ENCODE measurements around the gene BCL2L11.

BCL2L11 gene

DNA sequence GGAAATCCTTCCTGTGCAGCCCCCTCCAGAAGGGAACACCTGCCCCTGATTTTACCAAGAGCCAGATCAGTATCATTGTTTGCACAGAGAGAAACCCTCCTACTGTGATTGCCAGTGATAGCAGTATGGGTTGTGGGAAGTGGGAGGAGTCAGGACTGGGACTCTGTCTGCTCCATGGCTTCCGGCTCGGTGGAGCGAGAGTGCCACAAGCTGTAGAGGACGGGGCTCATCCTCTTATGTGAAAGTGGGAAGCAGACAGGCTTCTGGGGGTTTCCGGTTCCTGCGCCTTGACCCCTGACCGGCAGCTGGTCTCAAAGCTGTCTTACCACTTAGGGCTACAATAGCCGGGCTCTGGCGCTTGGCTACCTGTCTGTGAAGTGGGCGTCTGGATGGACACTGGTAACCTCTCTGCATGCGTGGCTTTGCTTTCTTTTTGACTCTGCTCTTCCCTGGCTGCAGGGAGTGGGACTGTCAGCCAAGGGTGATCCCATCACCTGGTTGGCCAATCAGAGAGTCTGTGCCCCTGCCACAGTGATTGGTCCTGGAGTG lies 79.7 kb downstream of the BCL2L11 start:
- Histone ChIP-seq H3K27ac (ENCODE audit: low read depth, low read length) (no peak overlapping the region), H3K9ac (ENCODE audit: low read length in 5 of 5) (no peak overlapping the region), H3K36me3 (ENCODE audit: control insufficient read depth in 5 of 5, insufficient read depth in 5 of 5, low read length in 5 of 5) (no peaks in the 10 kb centered on the region), H3K9me3 (ENCODE audit: control insufficient read depth in 5 of 5, low read length in 5 of 5) (no peaks in the 10 kb centered on the region), H3K4me3 (ENCODE audit: low read depth in 1 of 5, low read length in 5 of 5) (no peak overlapping the region), H3K27me3 (ENCODE audit: control insufficient read depth in 5 of 5, insufficient read depth in 4 of 5, low read length in 5 of 5) (no peaks in the 10 kb centered on the region), H3K4me1 (ENCODE audit: control insufficient read depth in 5 of 5, insufficient read depth in 5 of 5, low read length in 5 of 5) (no peaks in the 10 kb centered on the region)

DNA sequence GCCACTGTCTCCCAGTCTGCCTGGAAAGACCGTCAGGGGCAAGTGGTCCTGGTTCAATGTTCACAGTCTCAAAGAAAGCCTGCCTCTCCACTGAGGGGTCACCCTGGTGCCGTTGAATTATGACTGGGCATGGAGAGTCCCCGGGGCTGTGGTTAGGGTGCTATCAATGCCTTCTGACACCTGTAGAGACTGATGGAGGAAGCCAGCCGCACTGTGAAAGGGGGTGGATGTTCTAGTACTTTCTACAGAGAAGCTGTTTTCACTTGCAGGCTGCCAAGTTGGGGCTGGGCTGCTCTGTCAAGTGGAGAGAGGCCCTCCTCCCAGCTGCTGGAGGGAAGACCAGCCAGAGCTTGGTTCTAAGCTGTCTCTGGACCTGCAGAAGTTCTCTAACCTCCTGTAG lies 80.5 kb downstream of the BCL2L11 start:
- Histone ChIP-seq H3K36me3 (ENCODE audit: control insufficient read depth in 5 of 5, insufficient read depth in 5 of 5, low read length in 5 of 5) (no peaks in the 10 kb centered on the region), H3K27ac (ENCODE audit: low read depth, low read length) (no peak overlapping the region), H3K9me3 (ENCODE audit: control insufficient read depth in 5 of 5, low read length in 5 of 5) (no peaks in the 10 kb centered on the region), H3K4me3 (ENCODE audit: low read depth in 1 of 5, low read length in 5 of 5) (no peak overlapping the region), H3K27me3 (ENCODE audit: control insufficient read depth in 5 of 5, insufficient read depth in 4 of 5, low read length in 5 of 5) (no peaks in the 10 kb centered on the region), H3K9ac (ENCODE audit: low read length in 5 of 5) (no peak overlapping the region), H3K4me1 (ENCODE audit: control insufficient read depth in 5 of 5, insufficient read depth in 5 of 5, low read length in 5 of 5) (no peaks in the 10 kb centered on the region)

DNA sequence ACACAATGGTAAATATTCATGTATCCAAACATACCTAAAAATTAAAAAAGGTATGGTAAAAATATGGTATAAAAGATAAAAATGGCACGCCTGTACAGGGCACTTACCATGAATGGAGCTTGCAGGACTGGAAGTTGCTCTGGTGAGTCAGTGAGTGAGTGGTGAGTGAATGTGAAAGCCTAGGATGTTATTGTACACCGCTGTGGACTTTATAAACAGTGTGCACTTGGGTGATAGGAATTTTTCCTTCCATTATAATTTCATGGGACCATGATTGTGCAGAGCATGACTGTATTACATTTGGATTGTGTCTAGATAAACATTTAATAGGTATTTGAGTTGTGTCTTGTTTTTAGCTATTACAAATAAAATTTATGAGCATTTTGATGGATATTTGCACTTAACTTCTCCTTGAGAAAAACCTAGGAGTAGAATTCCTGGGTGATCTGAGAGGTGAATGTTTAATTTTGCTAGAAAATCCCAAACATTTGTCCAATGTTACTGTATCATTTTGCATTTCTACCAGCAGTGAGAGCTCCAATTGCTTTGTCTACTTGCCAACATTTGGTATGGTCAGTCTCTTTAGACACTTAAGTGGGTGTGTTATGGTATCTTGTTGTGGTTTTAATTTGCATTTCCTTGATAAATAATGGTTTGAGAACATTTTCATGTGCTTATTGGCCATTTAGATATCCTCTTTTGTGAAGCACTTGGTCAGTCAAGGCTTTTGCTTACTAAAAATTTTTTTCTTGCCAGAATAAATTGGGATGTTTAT lies 81.7 kb downstream of the BCL2L11 start:
- Histone ChIP-seq H3K4me3 (ENCODE audit: low read depth in 1 of 5, low read length in 5 of 5) (no peak overlapping the region), H3K9me3 (ENCODE audit: control insufficient read depth in 5 of 5, low read length in 5 of 5) (no peaks in the 10 kb centered on the region), H3K4me1 (ENCODE audit: control insufficient read depth in 5 of 5, insufficient read depth in 5 of 5, low read length in 5 of 5) (no peaks in the 10 kb centered on the region), H3K9ac (ENCODE audit: low read length in 5 of 5) (no peak overlapping the region), H3K27me3 (ENCODE audit: control insufficient read depth in 5 of 5, insufficient read depth in 4 of 5, low read length in 5 of 5) (no peaks in the 10 kb centered on the region), H3K27ac (ENCODE audit: low read depth, low read length) (no peak overlapping the region), H3K36me3 (ENCODE audit: control insufficient read depth in 5 of 5, insufficient read depth in 5 of 5, low read length in 5 of 5) (no peaks in the 10 kb centered on the region)

DNA sequence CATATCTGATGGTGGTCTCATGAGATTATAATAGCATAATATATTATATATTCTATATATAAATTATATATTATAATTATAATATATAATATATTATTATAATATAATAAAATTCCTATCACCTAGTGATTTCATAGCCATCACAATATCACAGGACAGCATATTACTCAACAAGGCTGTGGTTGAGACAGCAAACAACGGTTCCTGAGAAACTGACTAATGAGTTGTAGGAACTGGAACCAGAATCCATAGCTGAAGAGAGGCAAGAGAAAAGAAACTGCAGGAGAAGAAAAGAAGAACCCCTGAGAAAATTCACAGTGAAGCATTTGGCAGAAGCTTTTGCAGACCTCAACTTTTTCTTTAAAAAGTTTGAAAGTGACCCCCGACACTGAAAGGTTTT lies 84.0 kb downstream of the BCL2L11 start:
- Histone ChIP-seq H3K27me3 (ENCODE audit: control insufficient read depth in 5 of 5, insufficient read depth in 4 of 5, low read length in 5 of 5) (no peaks in the 10 kb centered on the region), H3K4me3 (ENCODE audit: low read depth in 1 of 5, low read length in 5 of 5) (no peak overlapping the region), H3K4me1 (ENCODE audit: control insufficient read depth in 5 of 5, insufficient read depth in 5 of 5, low read length in 5 of 5) (no peaks in the 10 kb centered on the region), H3K27ac (ENCODE audit: low read depth, low read length) (no peak overlapping the region), H3K9me3 (ENCODE audit: control insufficient read depth in 5 of 5, low read length in 5 of 5) (no peaks in the 10 kb centered on the region), H3K9ac (ENCODE audit: low read length in 5 of 5) (no peak overlapping the region), H3K36me3 (ENCODE audit: control insufficient read depth in 5 of 5, insufficient read depth in 5 of 5, low read length in 5 of 5) (no peaks in the 10 kb centered on the region)

DNA sequence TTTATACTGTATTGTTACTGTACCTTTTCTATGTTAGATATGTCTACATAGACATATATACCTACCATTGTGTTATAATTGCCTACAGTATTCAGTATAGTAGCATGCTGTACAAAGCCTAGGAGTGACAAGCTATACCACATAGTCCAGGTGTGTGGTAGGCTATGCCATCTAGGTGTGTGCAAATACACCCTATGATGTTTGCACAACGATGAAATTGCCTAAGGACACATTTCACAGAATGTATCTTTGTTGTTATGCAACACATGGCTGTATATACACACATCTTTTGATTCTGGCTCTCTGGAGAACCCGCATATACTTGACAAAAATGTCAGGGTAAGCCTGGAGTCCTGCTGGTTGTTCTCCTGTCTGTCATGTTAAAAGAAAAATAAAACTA lies 85.1 kb downstream of the BCL2L11 start:
- no peak overlapping the region for H3K9ac ChIP-seq (ENCODE audit: low read length in 5 of 5)
- H3K27ac ChIP-seq (ENCODE audit: low read depth, low read length): no peak overlapping the region
- no peaks in the 10 kb centered on the region for H3K9me3 ChIP-seq (ENCODE audit: control insufficient read depth in 5 of 5, low read length in 5 of 5)
- H3K36me3 ChIP-seq (ENCODE audit: control insufficient read depth in 5 of 5, insufficient read depth in 5 of 5, low read length in 5 of 5): no peaks in the 10 kb centered on the region
- no peaks in the 10 kb centered on the region for H3K27me3 ChIP-seq (ENCODE audit: control insufficient read depth in 5 of 5, insufficient read depth in 4 of 5, low read length in 5 of 5)
- H3K4me1 ChIP-seq (ENCODE audit: control insufficient read depth in 5 of 5, insufficient read depth in 5 of 5, low read length in 5 of 5): no peaks in the 10 kb centered on the region
- H3K4me3 ChIP-seq (ENCODE audit: low read depth in 1 of 5, low read length in 5 of 5): no peak overlapping the region

DNA sequence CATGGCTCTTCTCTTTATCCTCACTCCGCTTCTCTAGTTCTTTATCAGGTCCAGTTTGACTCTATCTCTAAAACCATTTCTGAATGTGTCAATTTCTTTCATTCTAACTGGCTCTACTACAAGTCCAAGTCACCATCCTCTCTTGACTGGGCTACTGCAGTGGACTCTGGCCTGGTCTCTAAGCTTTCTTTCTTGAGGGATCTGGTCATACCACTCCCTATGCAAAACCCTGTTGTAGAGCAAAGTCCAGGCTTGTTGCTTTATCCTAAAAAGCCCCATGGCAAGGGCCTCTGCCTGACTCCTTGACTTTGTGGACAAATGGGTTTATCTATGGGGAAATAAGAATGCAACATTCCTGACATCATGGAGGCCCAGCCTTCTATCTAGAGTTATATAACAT lies 87.1 kb downstream of the BCL2L11 start:
- Histone ChIP-seq H3K27me3 (ENCODE audit: control insufficient read depth in 5 of 5, insufficient read depth in 4 of 5, low read length in 5 of 5) (no peaks in the 10 kb centered on the region), H3K4me3 (ENCODE audit: low read depth in 1 of 5, low read length in 5 of 5) (no peak overlapping the region), H3K27ac (ENCODE audit: low read depth, low read length) (no peak overlapping the region), H3K4me1 (ENCODE audit: control insufficient read depth in 5 of 5, insufficient read depth in 5 of 5, low read length in 5 of 5) (no peaks in the 10 kb centered on the region), H3K36me3 (ENCODE audit: control insufficient read depth in 5 of 5, insufficient read depth in 5 of 5, low read length in 5 of 5) (no peaks in the 10 kb centered on the region), H3K9me3 (ENCODE audit: control insufficient read depth in 5 of 5, low read length in 5 of 5) (no peaks in the 10 kb centered on the region), H3K9ac (ENCODE audit: low read length in 5 of 5) (no peak overlapping the region)

DNA sequence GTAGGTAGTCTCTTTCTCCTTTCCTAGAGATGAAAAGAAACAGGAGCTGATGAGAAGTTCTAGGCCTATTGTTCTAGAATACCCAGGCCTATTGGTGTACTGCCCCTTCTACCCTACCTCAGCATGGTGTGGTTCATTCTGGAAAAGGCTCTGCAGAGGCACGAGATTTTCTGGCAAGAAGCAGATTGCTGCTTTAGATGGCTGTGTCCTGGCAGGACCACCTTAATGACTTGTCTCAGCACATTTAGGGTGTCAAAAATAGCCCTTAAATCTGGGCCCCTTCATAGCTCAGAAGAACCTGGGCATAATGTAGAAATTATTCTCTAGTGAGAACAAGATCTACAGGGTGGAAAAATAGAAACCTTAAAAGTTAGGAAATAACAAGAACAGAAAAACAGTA lies 87.9 kb downstream of the BCL2L11 start:
- no peaks in the 10 kb centered on the region for H3K36me3 ChIP-seq (ENCODE audit: control insufficient read depth in 5 of 5, insufficient read depth in 5 of 5, low read length in 5 of 5)
- no peak overlapping the region for H3K27ac ChIP-seq (ENCODE audit: low read depth, low read length)
- H3K27me3 ChIP-seq (ENCODE audit: control insufficient read depth in 5 of 5, insufficient read depth in 4 of 5, low read length in 5 of 5): no peaks in the 10 kb centered on the region
- peaks cover 0 to under 1% (median 0%) of the 10 kb centered on the region in 5 donors for H3K9me3 ChIP-seq (ENCODE audit: control insufficient read depth in 5 of 5, low read length in 5 of 5)
- no peak overlapping the region for H3K4me3 ChIP-seq (ENCODE audit: low read depth in 1 of 5, low read length in 5 of 5)
- H3K4me1 ChIP-seq (ENCODE audit: control insufficient read depth in 5 of 5, insufficient read depth in 5 of 5, low read length in 5 of 5): no peaks in the 10 kb centered on the region
- no peak overlapping the region for H3K9ac ChIP-seq (ENCODE audit: low read length in 5 of 5)

DNA sequence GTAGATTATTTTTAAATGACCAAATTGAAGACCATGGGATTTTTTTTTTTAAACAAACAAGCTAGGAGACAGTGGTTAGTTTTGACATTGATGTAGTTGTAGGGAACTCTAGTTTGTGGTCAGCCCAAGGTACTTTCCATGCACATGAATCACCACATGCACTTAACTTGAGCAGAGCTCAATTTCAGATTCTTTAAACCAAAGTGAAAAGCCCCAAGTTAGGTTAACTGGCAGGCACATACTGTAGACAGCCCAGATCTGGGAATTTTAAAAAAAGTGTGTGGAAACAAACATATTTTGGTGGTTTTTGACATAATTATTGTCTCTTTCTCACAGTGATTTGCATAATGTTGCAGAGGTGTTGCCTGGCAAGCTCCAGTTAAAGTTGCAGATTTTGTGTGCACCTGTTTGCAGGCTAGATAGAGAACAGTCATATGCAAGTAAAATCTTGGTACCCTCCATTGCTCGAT lies 88.4 kb downstream of the BCL2L11 start:
- Histone ChIP-seq H3K9ac (ENCODE audit: low read length in 5 of 5) (no peak overlapping the region), H3K4me3 (ENCODE audit: low read depth in 1 of 5, low read length in 5 of 5) (no peak overlapping the region), H3K27me3 (ENCODE audit: control insufficient read depth in 5 of 5, insufficient read depth in 4 of 5, low read length in 5 of 5) (no peaks in the 10 kb centered on the region)

DNA sequence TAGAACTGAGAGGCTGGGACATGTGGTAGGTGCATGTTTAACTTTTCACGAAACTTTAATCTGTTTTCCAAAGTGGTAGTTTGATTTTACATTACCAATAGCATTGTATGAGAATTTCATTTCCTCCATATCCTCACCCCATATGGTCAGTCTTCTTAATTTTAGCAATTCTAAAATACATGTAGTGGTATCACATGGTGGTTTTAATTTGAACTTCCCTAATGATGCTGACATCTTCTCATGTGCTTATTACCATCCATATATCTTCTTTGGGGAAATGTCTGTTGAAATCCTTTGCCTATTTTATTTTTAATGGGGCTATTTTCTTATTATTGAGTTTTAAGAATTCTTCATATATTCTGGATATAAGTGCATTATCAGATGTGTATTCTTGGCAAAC lies 89.3 kb downstream of the BCL2L11 start:
- Histone ChIP-seq H3K4me1 (ENCODE audit: control insufficient read depth in 5 of 5, insufficient read depth in 5 of 5, low read length in 5 of 5) (no peaks in the 10 kb centered on the region), H3K9ac (ENCODE audit: low read length in 5 of 5) (no peak overlapping the region), H3K27me3 (ENCODE audit: control insufficient read depth in 5 of 5, insufficient read depth in 4 of 5, low read length in 5 of 5) (no peaks in the 10 kb centered on the region), H3K27ac (ENCODE audit: low read depth, low read length) (no peak overlapping the region), H3K4me3 (ENCODE audit: low read depth in 1 of 5, low read length in 5 of 5) (no peak overlapping the region), H3K9me3 (ENCODE audit: control insufficient read depth in 5 of 5, low read length in 5 of 5) (peaks cover 0 to 11% (median 6%) of the 10 kb centered on the region in 5 donors), H3K36me3 (ENCODE audit: control insufficient read depth in 5 of 5, insufficient read depth in 5 of 5, low read length in 5 of 5) (no peaks in the 10 kb centered on the region)

More for the DNA sequence above, 88.4 kb downstream of the BCL2L11 start:
- Histone ChIP-seq H3K9me3 (ENCODE audit: control insufficient read depth in 5 of 5, low read length in 5 of 5) (peaks cover 0 to 5% (median 0%) of the 10 kb centered on the region in 5 donors), H3K4me1 (ENCODE audit: control insufficient read depth in 5 of 5, insufficient read depth in 5 of 5, low read length in 5 of 5) (no peaks in the 10 kb centered on the region), H3K36me3 (ENCODE audit: control insufficient read depth in 5 of 5, insufficient read depth in 5 of 5, low read length in 5 of 5) (no peaks in the 10 kb centered on the region), H3K27ac (ENCODE audit: low read depth, low read length) (no peak overlapping the region)

DNA sequence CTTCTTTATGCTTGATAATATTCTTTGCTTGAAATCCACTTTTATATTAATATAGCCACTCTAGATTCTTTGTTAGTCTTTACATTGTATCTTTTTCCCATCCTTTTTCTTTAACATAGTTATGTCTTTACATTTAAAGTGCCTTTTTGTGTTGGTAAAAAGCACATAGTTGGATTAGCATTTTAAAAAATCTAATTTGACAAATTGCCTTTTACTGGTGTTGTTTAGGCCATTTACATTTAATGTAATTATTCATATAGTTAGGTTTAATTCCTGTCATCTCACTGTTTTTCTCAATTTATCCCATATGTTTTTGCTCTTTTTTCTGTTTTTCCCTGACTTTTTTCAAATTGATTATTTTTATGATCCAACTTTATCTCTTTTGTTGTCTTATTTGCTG lies 93.2 kb downstream of the BCL2L11 start:
- Histone ChIP-seq H3K27ac (ENCODE audit: low read depth, low read length) (no peak overlapping the region), H3K9me3 (ENCODE audit: control insufficient read depth in 5 of 5, low read length in 5 of 5) (peaks cover 0 to 13% (median 6%) of the 10 kb centered on the region in 5 donors), H3K9ac (ENCODE audit: low read length in 5 of 5) (no peak overlapping the region), H3K36me3 (ENCODE audit: control insufficient read depth in 5 of 5, insufficient read depth in 5 of 5, low read length in 5 of 5) (no peaks in the 10 kb centered on the region), H3K4me3 (ENCODE audit: low read depth in 1 of 5, low read length in 5 of 5) (no peak overlapping the region), H3K27me3 (ENCODE audit: control insufficient read depth in 5 of 5, insufficient read depth in 4 of 5, low read length in 5 of 5) (no peaks in the 10 kb centered on the region), H3K4me1 (ENCODE audit: control insufficient read depth in 5 of 5, insufficient read depth in 5 of 5, low read length in 5 of 5) (no peaks in the 10 kb centered on the region)
